GM21381 (cell line): ENCODE data around the gene KLHL13.
"Not testable (repeated sequence)": the region's sequence is repeated elsewhere in the genome, so short reads cannot be mapped to it uniquely, and the experiment has no call there.

Source experiments
- ATAC-seq: cut with Tn5 transposase; IDR thresholded peaks from one replicate; pipeline ENCODE4 v1.9.1; 2021; ENCODE audit warnings: mild to moderate bottlenecking, moderate library complexity; ENCODE audit not compliant: unreplicated experiment

The KLHL13 gene

GRCh38 chrX:118116713-118117550 lies at the start of gene KLHL13:
TSS of gene KLHL13 (minus strand) at chrX:118116810. CDS start at chrX:118028473, 88,337 bp downstream.
- ATAC-seq, result no peak

GRCh38 chrX:118164138-118164537 lies 47.5 kb upstream of the KLHL13 start:
- ATAC-seq, result no peak

- ATAC-seq, result no peak
These were observed 40.5 kb upstream of the KLHL13 start for GRCh38 chrX:118156953-118157608.

GRCh38 chrX:118156254-118156952 lies 39.8 kb upstream of the KLHL13 start:
- ATAC-seq, result no peak

GRCh38 chrX:118153270-118153669 lies 36.7 kb upstream of the KLHL13 start:
- ATAC-seq, result no peak

GRCh38 chrX:118152721-118153120 lies 36.1 kb upstream of the KLHL13 start:
- ATAC-seq, result no peak

- no peak for ATAC-seq
These were observed 32.1 kb upstream of the KLHL13 start for GRCh38 chrX:118148737-118149136.

GRCh38 chrX:118147771-118148170 lies 31.2 kb upstream of the KLHL13 start:
- ATAC-seq, result not testable (repeated sequence)

- ATAC-seq, result no peak
These were observed 27.0 kb upstream of the KLHL13 start for GRCh38 chrX:118143578-118143977.

GRCh38 chrX:118131336-118131735 lies 14.7 kb upstream of the KLHL13 start:
- ATAC-seq, result no peak

GRCh38 chrX:118129681-118130080 lies 13.1 kb upstream of the KLHL13 start:
- ATAC-seq, result no peak

GRCh38 chrX:118128724-118129123 lies 12.1 kb upstream of the KLHL13 start:
- no peak for ATAC-seq

GRCh38 chrX:118126286-118126685 lies 9.7 kb upstream of the KLHL13 start:
- no peak for ATAC-seq

- ATAC-seq, result not testable (repeated sequence)
These were observed 7.6 kb upstream of the KLHL13 start for GRCh38 chrX:118124243-118124642.

- no peak for ATAC-seq
These were observed 1.1 kb upstream of the KLHL13 start for GRCh38 chrX:118117741-118118140.

- no peak for ATAC-seq
These were observed 477 bp downstream of the KLHL13 start for GRCh38 chrX:118115953-118116712.

GRCh38 chrX:118114971-118115370 lies 1.6 kb downstream of the KLHL13 start:
- ATAC-seq, result no peak

GRCh38 chrX:118109065-118109464 lies 7.5 kb downstream of the KLHL13 start:
- no peak for ATAC-seq

- no peak for ATAC-seq
These were observed 8.3 kb downstream of the KLHL13 start for GRCh38 chrX:118108304-118108703.

GRCh38 chrX:118100091-118100490 lies 16.5 kb downstream of the KLHL13 start:
- ATAC-seq, result no peak

- no peak for ATAC-seq
These were observed 28.5 kb downstream of the KLHL13 start for GRCh38 chrX:118088084-118088483.
